Fibroblast of the aortic adventitia (primary cell): Measurements from ENCODE around the gene HEXIM2. TPM values are rescaled to one million over a fixed set of nuclear protein-coding genes. Genes with fewer than 3 reads are reported as not detected.

ENCODE experiments used
- DNase-seq: peaks from one replicate; pipeline ENCODE4 v3.0.0-alpha.2; 2010; ENCODE audit warnings: low read depth
- H3K4me3 ChIP-seq: 2 replicates; pipeline ENCODE4 v1.5.1; 2011; ENCODE audit warnings: low read depth, mild to moderate bottlenecking, control low read depth, low read length, moderate library complexity
- total RNA-seq: library from RNA; depleted of rRNA; stranded (reverse); fragments of >200 nt; gene quantifications from 2 replicates; pipeline ENCODE4 v1.2.3, GENCODE V29; 2012; ENCODE audit warnings: low replicate concordance
- TF ChIP-seq, protein P1 (sequence below): IDR thresholded peaks from 2 replicates; pipeline ENCODE4 v1.5.1; 2011; ENCODE audit warnings: mild to moderate bottlenecking, low read length, control low read depth, inconsistent platforms; ENCODE audit not compliant: insufficient read depth

Gene HEXIM2
- total RNA-seq, 1 donor, result 6.1 TPM

DNA sequence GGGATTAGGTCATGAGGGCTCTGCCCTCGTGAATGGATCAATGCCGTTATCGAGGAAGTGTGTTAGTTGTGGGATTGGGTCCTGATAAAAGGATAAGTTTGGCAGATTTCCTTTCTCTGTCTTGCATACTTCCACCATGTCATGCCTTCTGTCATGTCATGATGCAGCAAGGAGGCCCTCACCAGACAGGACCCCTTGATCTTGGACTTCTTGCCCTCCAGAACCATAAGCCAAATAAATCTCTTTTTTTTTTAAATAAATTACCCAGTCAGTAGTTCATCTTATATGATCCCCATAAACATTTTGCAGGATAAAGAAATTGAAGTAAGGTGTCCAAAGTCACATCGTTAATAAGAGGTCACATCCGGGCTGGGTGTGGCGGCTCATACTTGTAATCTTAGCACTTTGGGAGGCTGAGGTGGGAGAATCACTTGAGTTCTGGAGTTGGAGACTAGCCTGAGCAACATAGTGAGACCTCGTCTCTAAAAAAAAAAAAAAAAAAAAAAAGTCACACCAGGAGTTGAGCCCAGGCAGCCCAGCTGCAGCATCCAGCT is 25.2 kb downstream of the HEXIM2 start:
- no peak for DNase-seq
- TF ChIP-seq, protein P1, sequence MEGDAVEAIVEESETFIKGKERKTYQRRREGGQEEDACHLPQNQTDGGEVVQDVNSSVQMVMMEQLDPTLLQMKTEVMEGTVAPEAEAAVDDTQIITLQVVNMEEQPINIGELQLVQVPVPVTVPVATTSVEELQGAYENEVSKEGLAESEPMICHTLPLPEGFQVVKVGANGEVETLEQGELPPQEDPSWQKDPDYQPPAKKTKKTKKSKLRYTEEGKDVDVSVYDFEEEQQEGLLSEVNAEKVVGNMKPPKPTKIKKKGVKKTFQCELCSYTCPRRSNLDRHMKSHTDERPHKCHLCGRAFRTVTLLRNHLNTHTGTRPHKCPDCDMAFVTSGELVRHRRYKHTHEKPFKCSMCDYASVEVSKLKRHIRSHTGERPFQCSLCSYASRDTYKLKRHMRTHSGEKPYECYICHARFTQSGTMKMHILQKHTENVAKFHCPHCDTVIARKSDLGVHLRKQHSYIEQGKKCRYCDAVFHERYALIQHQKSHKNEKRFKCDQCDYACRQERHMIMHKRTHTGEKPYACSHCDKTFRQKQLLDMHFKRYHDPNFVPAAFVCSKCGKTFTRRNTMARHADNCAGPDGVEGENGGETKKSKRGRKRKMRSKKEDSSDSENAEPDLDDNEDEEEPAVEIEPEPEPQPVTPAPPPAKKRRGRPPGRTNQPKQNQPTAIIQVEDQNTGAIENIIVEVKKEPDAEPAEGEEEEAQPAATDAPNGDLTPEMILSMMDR, result no peak
- no peak overlapping the region for H3K4me3 ChIP-seq

DNA sequence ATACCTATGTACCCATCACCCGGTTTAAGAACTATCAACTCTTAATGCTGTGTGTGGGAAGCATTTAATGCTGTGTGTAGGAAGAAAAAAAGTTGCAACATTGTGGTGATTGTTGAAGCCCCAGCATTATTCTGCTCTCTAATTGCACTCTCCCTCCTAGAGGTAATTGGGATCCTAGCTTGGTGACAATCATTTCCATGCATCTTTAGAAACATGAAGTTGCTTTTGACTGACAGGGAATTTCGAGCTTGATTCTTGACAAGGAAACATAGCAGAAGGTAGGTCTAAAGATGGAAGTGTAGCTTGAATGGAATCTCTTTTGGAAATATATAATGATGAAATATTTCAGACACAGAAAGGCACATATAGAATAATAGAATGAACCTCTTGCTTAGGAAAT is 27.3 kb downstream of the HEXIM2 start:
- DNase-seq, result no peak
- TF ChIP-seq, protein P1, result no peak
- no peak overlapping the region for H3K4me3 ChIP-seq

DNA sequence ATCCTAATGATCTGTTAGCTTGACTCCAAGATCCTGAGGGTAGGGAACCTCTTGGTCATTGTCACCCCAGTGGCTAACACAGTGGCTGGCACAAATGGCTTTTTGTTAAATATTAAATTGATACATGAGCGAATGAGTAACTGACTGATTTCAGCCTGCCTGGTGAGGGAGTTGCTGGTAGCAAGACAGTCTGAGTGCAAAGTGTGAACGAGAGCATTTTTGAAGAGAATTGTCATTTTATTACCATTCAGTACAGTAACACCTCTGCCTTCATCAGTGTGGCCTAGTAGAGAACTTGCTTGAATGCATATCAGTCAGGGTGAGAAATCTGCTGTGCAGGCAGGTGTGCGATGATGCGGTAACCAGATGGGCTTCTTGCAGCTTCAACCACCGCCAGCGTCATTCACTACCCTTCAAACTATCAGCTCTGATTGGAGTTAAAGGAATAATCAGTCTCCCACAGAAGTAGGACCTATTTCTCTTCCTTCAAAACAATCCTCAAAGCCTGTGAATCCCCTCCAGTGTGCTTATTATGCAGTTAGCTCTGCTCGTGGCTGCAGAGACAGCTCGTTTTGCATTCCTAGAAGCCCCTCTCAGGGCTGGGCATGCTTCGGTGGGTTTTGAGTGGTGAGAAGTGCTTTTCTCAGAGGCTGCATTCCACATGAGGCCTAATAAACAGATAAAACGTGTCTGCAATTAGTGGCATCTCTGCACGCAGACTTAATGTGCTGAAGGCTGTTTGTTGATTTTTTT is 29.0 kb downstream of the HEXIM2 start:
- H3K4me3 ChIP-seq, result no peak overlapping the region
- no peak for DNase-seq
- TF ChIP-seq, protein P1, result no peak

DNA sequence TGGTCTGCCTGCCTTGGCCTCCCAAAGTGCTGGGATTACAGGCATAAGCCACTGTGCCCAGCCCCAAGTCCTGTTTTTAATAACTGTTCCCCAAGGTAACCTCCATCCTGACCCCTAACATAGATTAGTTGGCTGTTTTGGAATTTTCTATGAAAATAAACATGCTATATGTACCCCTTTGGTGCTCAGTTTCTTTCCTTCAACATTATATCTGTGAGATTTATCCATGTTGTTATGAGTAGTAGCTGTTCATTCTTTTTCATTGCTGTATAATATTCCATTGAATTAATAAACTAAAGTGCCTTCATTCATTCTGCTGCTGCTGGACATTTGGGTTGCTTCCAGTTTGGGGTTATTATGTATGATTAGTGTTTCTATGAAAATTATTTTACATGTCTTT is 33.7 kb downstream of the HEXIM2 start:
- DNase-seq, result no peak
- TF ChIP-seq, protein P1, result no peak
- H3K4me3 ChIP-seq, result no peak overlapping the region

DNA sequence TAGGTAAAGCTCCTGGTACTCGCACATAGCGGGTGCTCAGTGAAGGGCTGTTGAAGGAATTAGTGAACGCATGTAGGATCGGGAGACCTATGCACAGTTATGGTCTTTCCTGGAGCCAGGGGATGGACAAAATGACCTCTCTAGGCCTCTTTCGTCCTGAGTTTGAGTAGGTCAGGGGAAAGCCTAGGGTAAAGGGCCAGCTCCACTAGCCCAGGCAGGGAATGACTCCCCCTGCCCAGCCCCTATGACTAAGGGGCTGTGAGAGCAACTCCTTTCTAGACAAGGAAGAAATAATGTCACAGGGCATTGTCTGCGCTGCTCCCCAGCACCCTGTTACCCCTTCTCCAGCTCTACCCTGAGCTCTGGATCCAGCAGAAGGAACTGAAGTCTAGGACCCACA is 35.4 kb downstream of the HEXIM2 start:
- no peak for DNase-seq
- H3K4me3 ChIP-seq, result no peak overlapping the region
- TF ChIP-seq, protein P1, result no peak

DNA sequence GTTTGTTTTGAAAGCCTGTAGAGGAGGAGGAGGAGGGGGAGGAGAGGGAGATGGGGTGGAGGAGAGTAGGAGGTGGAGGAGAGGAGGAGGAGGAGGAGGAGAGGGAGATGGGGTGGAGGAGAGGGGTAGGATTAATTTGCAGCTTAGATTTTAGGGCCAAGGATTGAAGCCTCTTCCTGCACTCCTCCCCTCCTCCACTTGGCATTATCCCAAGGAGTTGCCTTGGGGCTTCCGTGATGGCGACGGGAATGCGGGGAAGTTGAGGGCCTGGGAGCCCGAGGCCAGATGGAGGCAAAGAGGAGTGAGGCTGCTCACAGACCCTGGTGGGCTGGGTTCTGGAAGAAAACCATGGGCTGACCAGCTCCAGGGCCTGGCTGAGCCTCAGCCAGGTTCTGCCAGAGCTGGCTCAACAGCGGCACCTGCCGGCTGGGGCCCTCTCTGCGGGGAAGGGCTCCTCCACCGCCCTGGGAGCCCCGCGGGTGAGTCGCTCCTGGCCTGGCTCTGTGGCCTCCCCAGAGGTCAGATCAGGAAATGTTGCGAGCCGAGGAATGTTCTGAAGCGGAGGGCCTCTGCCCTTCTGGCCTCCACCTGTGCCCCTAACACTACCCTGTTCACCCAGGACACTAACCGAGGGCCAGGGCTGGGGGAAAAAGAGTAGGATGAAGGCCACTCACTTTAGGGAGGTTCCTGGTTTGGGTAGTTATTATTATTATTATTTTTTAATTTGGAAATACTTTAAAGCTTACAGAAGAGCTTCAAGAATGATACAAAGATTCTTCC is 36.1 kb downstream of the HEXIM2 start:
- no peak overlapping the region for H3K4me3 ChIP-seq
- TF ChIP-seq, protein P1, result peak; percentile 98
- DNase-seq, result peak; percentile 88
